ENCODE measurements around the gene GSTK1. TPM values are rescaled to one million over a fixed set of nuclear protein-coding genes. Genes with fewer than 3 reads are reported as not detected.

Gene GSTK1
- total RNA-seq, 4 donors from 2014 or later: 202 to 580 (median 484) TPM

DNA sequence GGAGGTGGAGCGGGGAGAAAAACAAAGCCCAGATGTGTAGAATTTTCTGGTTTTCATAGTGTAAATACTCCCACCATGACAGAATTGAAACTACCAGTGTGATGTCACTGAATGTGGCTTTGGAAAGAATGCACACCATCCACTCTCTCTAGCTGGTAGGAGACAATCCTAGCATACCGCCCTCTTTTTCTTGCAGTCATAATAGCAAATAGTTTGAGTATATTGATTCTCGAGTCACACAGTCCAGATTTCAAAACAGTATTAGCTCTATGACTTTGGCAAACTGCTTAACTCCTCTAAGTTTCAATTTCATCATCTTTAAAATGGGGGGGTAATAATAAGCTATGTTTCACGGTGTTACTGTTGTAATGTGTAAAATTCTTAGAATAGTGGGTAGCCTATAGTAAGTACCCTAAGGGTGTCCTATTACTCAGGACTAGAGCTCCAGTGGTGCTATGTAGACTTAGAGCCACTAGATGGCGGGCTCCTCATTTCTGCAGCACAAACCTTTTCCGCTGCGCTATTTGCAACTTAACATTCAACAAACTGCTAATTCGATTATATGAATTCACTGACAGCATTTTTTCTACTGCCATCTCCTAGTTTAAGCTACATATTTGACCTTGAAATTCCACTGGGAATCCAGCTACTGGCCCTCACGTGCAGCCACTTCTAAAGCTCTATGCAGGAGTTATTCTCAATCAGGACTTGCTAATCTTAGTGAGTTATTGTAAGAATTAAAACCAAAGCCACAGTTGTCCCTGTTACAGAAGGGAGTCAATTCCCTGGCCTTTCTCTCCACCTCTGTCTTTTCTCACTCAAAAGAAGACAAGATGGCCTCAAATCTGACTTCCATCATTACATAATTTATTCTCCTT, 22.7 kb upstream of the GSTK1 start:
- no peak overlapping the region for H3K4me3 ChIP-seq
- no peaks in the 10 kb centered on the region for H3K27me3 ChIP-seq
- H3K27ac ChIP-seq: peak overlapping the region in 2 of 4 donors; percentile 6 to 37
- DNase-seq: peak; percentile 55 to 90 (median 66)
- H3K36me3 ChIP-seq: no peaks in the 10 kb centered on the region
- H3K4me1 ChIP-seq: peaks cover 0 to 27% (median 0%) of the 10 kb centered on the region in 4 donors
- TF ChIP-seq, protein P1, sequence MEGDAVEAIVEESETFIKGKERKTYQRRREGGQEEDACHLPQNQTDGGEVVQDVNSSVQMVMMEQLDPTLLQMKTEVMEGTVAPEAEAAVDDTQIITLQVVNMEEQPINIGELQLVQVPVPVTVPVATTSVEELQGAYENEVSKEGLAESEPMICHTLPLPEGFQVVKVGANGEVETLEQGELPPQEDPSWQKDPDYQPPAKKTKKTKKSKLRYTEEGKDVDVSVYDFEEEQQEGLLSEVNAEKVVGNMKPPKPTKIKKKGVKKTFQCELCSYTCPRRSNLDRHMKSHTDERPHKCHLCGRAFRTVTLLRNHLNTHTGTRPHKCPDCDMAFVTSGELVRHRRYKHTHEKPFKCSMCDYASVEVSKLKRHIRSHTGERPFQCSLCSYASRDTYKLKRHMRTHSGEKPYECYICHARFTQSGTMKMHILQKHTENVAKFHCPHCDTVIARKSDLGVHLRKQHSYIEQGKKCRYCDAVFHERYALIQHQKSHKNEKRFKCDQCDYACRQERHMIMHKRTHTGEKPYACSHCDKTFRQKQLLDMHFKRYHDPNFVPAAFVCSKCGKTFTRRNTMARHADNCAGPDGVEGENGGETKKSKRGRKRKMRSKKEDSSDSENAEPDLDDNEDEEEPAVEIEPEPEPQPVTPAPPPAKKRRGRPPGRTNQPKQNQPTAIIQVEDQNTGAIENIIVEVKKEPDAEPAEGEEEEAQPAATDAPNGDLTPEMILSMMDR (IDR thresholded peaks at IDR 0.05): peak; percentile 68 to 97 (median 92)
- TF ChIP-seq POLR2A (IDR thresholded peaks at IDR 0.05): no peak
- H3K9me3 ChIP-seq: peaks cover 0 to 7% (median 0%) of the 10 kb centered on the region in 4 donors

DNA sequence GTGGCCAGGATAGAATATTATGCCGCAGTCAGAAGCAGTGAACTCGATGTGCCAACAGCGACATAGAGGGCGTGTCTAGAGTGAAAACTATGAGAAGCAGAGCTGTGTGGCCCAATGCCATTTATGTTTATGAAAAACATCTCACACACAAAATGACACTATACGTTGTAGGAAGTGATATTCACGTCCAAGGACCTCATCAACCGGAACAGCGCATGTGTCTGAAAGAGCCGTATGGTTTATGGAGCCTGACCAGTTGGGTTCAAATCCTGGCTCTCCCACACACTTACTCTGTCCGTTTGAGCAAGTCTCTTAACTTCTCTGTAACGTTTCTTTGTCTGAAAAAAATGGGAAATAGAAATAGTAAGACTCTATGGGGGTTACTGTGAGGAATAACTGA, 20.9 kb upstream of the GSTK1 start:
- TF ChIP-seq, protein P1 (IDR thresholded peaks at IDR 0.05): no peak
- no peak for TF ChIP-seq POLR2A (IDR thresholded peaks at IDR 0.05)
- Histone ChIP-seq H3K36me3 (no peaks in the 10 kb centered on the region), H3K4me1 (peaks cover 0 to 33% (median 0%) of the 10 kb centered on the region in 4 donors), H3K4me3 (no peak overlapping the region), H3K9me3 (no peaks in the 10 kb centered on the region), H3K27me3 (no peaks in the 10 kb centered on the region), H3K27ac (no peak overlapping the region)
- no peak for DNase-seq

DNA sequence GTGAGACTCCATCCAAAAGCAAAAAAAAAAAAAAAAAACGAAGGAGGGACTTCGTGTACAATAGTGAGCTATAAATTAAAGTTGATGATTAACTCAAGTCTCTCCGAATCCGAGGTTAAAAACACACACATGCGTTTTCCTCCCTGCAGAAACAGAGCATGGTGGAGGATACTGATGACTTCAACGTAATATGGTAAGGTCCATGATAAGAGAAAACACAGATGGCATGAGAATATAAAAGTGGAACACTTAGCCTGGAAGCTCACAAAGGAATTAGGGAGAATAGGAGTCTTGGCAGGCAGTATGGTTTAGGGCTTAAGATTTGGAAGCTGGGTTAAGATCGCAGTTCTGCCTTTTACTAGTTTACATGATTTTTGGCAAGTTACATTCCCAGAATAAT, 20.1 kb upstream of the GSTK1 start:
- H3K27ac ChIP-seq: peak overlapping the region in 3 of 4 donors; percentile 4 to 70 (median 40)
- no peak for DNase-seq
- H3K27me3 ChIP-seq: no peaks in the 10 kb centered on the region
- H3K4me3 ChIP-seq: peak overlapping the region in 1 of 4 donors; percentile 4
- no peaks in the 10 kb centered on the region for H3K9me3 ChIP-seq
- no peak for TF ChIP-seq POLR2A (IDR thresholded peaks at IDR 0.05)
- TF ChIP-seq, protein P1 (IDR thresholded peaks at IDR 0.05): no peak
- H3K36me3 ChIP-seq: no peaks in the 10 kb centered on the region
- peaks cover 0 to 36% (median 0%) of the 10 kb centered on the region in 4 donors for H3K4me1 ChIP-seq

DNA sequence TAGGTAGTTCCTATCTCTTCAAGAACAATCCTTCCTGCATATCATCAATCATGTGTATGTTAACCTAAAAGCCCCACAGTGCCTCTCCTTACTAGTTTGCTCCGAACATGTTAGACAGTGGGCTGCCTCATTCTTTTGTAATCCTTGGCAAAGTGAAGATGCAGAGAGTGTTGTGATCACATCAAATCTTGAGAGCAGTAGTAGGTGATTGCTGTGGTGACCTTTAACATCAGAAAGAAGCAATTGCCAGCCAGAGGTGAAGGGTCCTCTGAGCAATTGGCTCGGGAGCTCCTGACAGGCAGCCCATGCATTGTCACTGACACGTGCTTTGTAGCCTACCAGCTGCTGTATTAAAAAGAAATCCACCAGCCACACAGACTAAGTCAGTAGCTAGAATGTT, 19.6 kb upstream of the GSTK1 start:
- TF ChIP-seq, protein P1 (IDR thresholded peaks at IDR 0.05): no peak
- H3K27ac ChIP-seq: peak overlapping the region in 3 of 4 donors; percentile 4 to 70 (median 40)

DNA sequence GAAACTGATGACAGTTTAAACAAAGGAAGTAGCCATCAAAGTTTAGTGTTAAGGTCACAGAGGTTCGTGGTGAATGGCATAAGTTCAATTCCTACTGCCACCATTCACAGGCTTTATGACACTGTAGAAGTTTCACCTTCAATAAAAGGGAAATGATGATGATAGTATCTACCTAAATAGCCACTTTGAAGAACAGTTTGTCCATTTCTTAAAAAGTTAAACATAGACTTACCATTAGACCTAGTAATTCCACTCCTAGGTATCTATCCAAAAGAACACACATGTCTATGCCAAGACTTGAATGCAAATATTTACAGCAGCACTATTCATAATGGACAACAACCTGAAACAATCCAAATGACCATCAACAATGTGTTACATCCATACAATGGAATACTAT, 18.9 kb upstream of the GSTK1 start:
- TF ChIP-seq POLR2A (IDR thresholded peaks at IDR 0.05): no peak
- TF ChIP-seq, protein P1 (IDR thresholded peaks at IDR 0.05): no peak

More for the DNA sequence above, 19.6 kb upstream of the GSTK1 start:
- H3K4me3 ChIP-seq: no peak overlapping the region
- DNase-seq: no peak
- no peaks in the 10 kb centered on the region for H3K36me3 ChIP-seq
- peaks cover 0 to 40% (median 0%) of the 10 kb centered on the region in 4 donors for H3K4me1 ChIP-seq
- H3K27me3 ChIP-seq: no peaks in the 10 kb centered on the region
- H3K9me3 ChIP-seq: no peaks in the 10 kb centered on the region

More for the DNA sequence above, 18.9 kb upstream of the GSTK1 start:
- no peak overlapping the region for H3K4me3 ChIP-seq
- H3K27me3 ChIP-seq: no peaks in the 10 kb centered on the region
- no peaks in the 10 kb centered on the region for H3K9me3 ChIP-seq
- H3K27ac ChIP-seq: peak overlapping the region in 2 of 4 donors; percentile 40 to 70
- H3K4me1 ChIP-seq: peaks cover 0 to 47% (median 0%) of the 10 kb centered on the region in 4 donors
- no peak for DNase-seq
- no peaks in the 10 kb centered on the region for H3K36me3 ChIP-seq
